K562 (cell line): ENCODE measurements around the gene PPT2.

Experiments used
- BCOR ChIP-seq: fragments of 450-650 bp; IDR thresholded peaks from 2 replicates; pipeline ENCODE4 v1.6.1; 2016
- E2F6 ChIP-seq, 2 experiments: IDR thresholded peaks; 2 replicates each; pipeline ENCODE4 v1.6.1; 2011; ENCODE audit warnings: borderline replicate concordance in 1 of 2, control low read depth in 1 of 2, low read depth in 1 of 2, low read length in 1 of 2, mild to moderate bottlenecking in 1 of 2, mixed read lengths in 1 of 2, moderate library complexity in 1 of 2; ENCODE audit not compliant: insufficient read depth in 1 of 2, insufficient read length in 1 of 2, poor library complexity in 1 of 2, severe bottlenecking in 1 of 2; ENCODE audit errors: extremely low read depth in 1 of 2
- NR2C2 ChIP-seq, 2 experiments: fragments of 200-800 bp in 1 of 2; sonication (Bioruptor generic) in 1 of 2; sonication (generic) in 1 of 2; formaldehyde crosslinking in 1 of 2; IDR thresholded peaks; 2 replicates each; pipeline versions ENCODE4 v1.6.1 to v1.8.0; 2016 to 2022; ENCODE audit warnings: mild to moderate bottlenecking in 1 of 2, missing compliant biosample characterization in 1 of 2, missing genetic modification characterization in 1 of 2, missing genetic modification reagents in 1 of 2
- TAF1 ChIP-seq: IDR thresholded peaks from 2 replicates; pipeline ENCODE4 v1.6.1; 2011; ENCODE audit warnings: mild to moderate bottlenecking, low read length, moderate library complexity; ENCODE audit not compliant: insufficient read depth, control insufficient read depth, severe bottlenecking; ENCODE audit errors: extremely low read depth

DNA sequence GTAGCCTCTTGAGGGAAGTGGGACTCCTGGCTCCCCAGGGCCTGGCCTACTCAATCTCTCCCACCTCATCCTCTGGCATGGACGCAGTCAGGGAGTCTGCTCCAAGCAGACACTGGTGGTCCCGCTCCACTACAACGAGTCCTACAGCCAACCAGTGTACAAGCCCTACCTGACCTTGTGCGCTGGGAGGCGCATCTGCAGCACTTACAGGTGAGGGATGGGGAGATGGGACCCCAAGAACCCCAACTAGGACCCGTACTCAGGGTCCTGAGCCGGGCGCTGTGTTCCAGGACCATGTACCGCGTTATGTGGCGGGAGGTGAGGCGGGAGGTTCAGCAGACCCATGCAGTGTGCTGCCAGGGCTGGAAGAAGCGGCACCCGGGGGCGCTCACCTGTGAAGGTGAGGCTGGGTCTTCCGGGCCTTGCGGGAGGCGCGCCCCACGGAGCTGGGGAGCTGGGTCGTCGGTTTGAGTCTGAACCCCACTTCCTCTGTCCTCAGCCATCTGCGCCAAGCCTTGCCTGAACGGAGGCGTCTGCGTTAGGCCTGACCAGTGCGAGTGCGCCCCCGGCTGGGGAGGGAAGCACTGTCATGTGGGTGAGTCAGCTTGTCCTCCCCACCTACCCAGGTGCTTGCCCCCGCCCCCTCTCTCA lies 12.6 kb downstream of the PPT2 start:
- no peak for TF ChIP-seq E2F6 (IDR thresholded peaks at IDR 0.05; ENCODE audit: borderline replicate concordance in 1 of 2, extremely low read depth in 1 of 2, insufficient read depth in 1 of 2, insufficient read length in 1 of 2, low read depth in 1 of 2, low read length in 1 of 2, poor library complexity in 1 of 2, severe bottlenecking in 1 of 2)
- no peak for TF ChIP-seq TAF1
- no peak for TF ChIP-seq BCOR
- no peak for TF ChIP-seq NR2C2 (CRISPR knock-in tag; IDR thresholded peaks at IDR 0.05)
- TF ChIP-seq NR2C2 (tag; IDR thresholded peaks at IDR 0.05): no peak
